Hepatic stellate cell (primary cell): ENCODE results near the gene RXRB.

ENCODE experiments used
- DNase-seq: peaks from one replicate; pipeline ENCODE4 v3.0.0; 2011; ENCODE audit warnings: low spot score

RXRB gene

DNA sequence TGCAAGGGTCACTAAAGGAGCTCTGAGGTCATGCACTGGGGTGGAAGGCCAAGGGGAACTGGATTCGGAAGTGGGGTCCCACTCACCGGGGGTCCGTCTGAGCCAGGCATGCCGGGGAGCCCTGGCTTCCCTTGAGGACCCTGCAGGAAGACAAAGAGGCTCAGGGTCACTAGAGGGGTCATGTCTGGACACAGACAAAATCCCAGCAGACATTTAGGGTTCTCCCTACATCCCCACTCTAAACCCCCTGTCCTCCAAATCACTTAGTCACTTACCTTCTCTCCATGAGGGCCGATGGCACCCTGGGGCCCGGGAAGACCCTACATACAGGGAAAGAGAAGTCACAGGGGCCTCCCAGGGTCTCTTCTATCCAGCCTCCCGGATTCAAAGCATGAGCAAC lies 23.6 kb downstream of the RXRB start:
- no peak for DNase-seq

DNA sequence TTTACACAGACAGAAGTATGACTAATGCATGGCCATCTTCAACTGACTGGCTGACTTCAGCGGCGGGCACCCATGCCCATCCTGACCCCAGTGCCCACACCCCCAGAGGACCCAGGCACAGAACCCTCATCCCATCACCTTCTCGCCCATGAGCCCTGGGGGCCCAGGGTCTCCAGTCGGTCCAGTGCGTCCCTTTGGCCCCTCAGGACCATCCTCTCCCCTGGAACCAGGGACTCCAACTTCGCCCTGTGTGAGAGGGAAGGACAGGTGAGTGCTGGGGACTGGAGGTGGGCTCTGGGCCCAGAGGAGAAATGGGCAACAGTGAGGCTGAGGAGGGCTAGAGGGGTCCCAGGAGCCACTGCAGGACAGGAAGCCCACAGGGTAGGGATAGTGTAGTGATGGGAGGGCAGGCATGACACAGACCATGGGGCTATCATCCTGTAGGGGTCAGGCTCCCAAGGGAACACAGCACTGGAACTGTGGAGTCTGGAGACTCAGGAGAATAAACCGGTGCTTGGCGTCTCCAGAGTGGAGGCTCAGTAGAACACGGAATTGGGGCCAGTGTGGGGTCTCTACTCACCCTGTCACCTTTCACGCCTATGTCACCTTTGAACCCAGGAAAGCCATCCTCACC lies 24.9 kb downstream of the RXRB start:
- no peak for DNase-seq

DNA sequence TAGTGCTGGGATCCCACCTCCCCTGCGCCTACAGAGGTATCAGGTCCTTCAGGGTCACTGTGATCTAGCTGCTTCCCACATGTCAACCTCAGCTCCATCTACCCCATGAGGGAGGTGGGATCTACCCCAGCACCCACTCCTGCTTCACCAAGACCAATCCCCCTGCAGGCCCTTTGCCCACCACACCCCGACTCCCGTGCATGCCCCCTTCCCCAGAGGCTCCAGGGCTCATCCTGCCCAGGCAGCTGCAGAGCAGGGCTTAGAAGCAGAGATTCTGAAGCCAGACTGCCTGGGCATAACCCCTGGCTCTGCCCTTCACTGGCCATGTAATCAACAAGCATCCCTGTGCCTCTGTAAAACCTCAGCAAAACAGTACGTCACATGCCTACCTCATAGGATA lies 25.7 kb downstream of the RXRB start:
- no peak for DNase-seq

DNA sequence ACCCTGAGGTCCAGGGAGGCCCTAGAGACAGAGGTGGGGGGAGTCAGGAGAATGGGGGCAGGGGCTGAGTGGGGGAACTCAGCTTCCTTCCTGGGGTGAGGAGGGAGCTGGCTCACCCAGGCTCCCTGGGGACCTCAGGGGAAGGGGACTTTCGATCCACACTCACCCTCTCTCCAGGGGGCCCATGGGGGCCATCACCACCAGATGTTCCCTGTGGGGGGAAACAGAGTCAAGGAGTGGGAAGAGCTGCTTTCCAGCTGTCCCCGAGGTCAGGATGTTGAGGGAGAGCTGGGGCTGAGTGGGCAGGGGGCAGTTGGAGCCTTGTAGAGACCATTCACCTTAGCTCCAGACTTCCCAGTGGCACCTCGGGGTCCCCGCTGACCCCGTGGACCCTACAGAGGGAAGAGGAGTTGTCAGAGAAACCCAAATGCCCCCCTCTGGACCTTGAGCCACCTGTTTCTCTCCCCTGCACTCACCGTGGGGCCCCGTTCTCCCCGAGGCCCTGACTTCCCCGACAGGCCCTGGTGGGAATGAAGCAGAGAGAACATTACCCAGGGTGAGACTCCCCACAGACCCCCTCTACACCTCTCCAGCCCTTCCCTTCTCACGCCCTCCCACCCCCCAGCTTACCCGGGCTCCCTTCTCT lies 26.8 kb downstream of the RXRB start:
- no peak for DNase-seq

- peak; percentile 75 for DNase-seq
Measured at GRCh38 chr6:33172688-33173534, 27.6 kb downstream of the RXRB start.

DNA sequence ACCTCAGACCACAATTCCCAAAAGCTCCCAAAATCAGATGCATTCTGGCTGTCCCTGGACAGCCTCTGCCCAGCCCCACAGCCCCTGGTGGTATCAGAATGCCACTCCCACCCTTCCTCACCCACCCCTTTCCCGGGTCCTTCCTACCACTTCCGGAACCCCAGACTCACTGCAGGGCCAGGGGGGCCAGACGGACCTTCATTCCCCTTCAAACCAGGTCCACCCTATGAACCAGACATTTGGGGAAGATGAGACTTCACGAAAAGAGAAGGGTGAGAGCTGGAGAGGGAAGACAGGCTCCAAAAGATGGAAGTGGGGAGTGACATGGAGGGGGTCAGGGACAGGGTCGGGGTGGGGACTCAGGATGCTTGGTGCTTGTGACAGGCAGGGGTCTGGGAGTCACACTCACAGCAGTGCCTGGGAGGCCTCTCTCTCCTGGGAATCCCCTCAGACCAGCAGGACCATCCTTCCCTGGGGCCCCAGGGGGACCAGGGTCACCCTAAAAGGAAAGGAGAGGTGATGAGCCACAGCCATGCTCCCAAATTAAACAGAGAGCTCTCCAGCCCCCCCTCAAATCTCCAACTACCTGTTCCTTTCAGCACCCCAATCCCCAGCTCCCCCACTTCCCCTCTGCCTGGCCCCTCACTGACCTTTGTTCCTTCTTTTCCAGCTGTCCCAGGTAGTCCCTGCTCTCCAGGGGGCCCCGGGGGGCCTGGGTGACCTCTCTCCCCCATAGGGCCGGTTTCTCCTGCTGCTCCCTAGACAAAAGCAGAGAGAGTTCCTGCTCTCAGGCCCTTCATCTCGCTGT lies 28.4 kb downstream of the RXRB start:
- DNase-seq = no peak

DNA sequence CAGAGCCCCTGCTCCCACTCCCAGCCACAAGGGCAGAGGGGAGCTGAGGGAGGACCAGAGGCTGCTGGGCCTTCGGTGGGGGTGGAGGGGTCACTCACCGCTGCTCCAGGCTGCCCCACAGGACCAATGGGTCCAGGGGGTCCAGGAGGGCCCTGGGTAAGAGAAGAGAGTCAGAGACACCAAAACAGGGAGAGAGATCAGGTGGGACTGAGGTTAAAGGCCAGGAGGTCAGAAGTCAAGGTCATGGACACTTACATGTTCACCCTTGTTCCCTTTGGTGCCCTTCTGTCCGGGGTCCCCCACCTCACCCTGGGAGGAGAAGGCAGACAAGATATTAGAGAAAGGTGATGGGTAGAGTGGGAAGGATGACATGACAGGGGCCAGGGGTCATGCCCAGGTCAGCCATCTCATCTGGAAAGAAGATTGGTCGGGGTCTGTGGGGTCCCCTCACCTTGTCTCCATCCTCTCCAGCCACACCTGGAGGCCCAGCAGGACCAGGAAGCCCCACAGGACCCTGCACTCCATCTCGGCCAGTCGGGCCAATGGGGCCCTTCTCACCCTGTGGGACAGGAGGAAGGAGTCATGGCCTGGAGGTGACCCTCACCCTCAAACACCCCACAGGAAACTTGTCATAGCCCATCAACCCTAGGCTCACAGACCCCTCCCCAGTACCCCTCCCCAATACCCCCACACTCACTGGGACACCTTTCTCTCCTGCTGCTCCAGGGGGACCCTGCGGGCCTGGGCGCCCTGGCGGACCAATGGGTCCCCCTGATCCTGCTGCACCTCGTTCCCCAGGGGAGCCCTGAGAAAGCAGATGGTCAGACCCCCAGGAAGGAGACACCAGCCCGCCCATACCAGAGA lies 29.2 kb downstream of the RXRB start:
- DNase-seq = no peak

DNA sequence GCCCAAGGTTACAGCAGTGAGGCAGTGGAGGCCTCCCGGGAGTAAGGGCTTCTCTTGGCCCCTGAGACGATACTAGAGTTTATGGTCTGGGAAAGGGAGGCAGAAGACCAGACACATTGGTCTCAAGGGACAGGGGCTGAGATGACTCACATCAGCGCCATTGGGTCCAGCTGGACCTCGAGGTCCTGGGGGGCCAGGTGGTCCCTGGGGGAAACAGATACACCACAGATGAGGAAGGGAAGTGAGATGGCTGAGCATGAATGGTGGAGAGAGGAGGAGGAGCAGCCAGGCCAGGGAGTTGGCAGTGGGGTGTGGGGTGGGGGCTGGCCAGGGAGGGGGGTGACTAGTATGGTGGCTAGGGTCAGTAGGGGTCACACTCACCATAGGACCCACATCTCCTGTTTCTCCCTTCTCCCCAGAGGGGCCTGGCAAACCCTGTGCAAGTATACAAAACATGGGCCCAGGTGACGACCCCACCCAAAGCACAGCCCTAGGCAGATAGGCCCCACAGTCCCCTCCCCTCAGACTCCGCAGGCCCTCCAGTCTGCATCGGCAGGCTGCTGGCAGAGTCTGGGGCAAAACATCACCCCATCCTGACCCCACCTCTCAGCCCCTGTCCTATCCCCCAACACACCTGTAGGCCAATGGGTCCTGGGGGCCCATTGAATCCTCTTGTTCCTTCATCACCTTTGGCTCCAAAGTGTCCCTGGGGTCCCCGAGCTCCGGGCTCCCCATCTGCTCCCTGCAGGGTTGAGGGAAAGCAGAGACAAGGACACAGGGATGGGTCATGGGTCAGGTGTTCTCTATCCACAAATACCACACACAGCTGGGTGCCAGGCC lies 30.1 kb downstream of the RXRB start:
- no peak for DNase-seq

- DNase-seq = no peak
Measured at GRCh38 chr6:33169291-33170175, 30.9 kb downstream of the RXRB start.

DNA sequence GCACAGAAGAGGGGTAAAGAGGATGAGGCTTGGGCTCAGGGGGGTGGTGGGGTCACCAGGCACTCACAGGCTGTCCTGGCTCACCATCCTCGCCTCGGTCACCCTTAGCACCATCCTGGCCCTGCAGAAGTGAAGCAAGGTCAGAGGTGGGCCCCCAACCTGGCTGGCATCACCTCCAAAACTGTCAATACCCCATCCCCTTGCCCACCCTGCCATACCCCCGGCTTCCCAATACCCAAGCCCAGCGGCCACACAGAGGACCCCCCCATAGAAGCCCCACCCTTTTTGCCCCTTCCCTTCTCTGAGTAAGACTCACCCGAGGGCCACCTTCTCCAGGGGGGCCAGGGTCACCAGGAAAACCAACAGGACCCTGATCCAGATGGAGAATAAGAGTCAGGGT lies 31.8 kb downstream of the RXRB start:
- no peak for DNase-seq

- no peak for DNase-seq
Measured at GRCh38 chr6:33168284-33168601, 32.2 kb downstream of the RXRB start.

GRCh38 chr6:33167374-33168283 lies 32.8 kb downstream of the RXRB start:
- DNase-seq = no peak

- DNase-seq = no peak
Measured at GRCh38 chr6:33166811-33167210, 33.7 kb downstream of the RXRB start.

- no peak for DNase-seq
Measured at GRCh38 chr6:33166363-33166762, 34.1 kb downstream of the RXRB start.

DNA sequence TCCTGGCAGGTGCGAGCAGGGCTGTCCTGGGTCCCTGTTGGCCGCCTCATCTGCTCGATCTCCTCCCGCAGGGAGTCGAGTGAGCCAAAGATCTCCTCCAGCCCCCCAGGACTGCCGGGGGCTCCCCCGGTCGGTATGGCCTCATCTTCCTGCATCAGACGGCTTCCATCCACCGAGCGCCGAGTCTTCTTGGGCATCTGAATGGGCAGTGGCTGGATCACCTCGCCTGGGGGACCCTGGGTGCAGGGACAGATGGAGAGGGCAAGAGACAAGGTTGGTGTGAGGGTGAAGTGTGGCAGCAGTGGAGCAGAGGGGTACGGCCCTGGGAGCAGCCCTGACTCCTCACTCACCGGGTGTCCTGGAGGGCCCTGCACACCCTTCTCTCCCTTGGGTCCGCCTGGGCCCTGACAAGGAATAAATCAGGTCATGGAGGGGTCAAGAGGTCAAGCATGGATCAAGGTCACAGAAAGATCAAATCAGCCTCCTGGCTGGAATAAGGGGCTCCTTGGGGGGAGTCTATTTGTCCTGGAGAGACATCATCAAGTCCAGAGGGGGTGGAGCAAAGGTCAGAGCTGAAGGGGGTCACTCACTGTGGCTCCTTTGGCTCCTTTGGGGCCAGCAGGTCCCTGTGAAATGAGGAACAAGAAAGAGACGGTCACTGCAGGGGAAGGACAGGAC lies 34.7 kb downstream of the RXRB start:
- DNase-seq = no peak

- no peak for DNase-seq
Measured at GRCh38 chr6:33164665-33165373, 35.6 kb downstream of the RXRB start.

GRCh38 chr6:33164176-33164575 lies 36.3 kb downstream of the RXRB start:
- DNase-seq = no peak
